GM12878 (cell line): ENCODE data around the gene KRT33A. TPM values are rescaled to one million over a fixed set of nuclear protein-coding genes. Genes with fewer than 3 reads are reported as not detected.

Experiments
- ATAC-seq: fragments of 200-7000 bp; cut with Tn5 transposase; 3 replicates; pipeline ENCODE4 v1.9.1; 2020; ENCODE audit warnings: mild to moderate bottlenecking, moderate library complexity
- BruUV-seq: library from RNA; stranded (reverse); fragments of 400-500 nt; replicated peaks from 2 replicates; lab custom pipeline; 2021; lab: Mats Ljungman, UMichigan
- CTCF ChIA-PET: fragments of 300-600 bp; sonication (Branson Sonifier 250); formaldehyde crosslinking; extraction: SDS; loops from one replicate; lab custom pipeline; 2021; ENCODE audit warnings: inconsistent platforms; lab: Yijun Ruan, JAX
- POLR2A ChIA-PET: fragments of 350-600 bp; formaldehyde crosslinking; extraction: SDS; loops from one replicate; lab custom pipeline; 2021; ENCODE audit warnings: inconsistent platforms; lab: Charles Lee
- RAD21 ChIA-PET: fragments of 300-600 bp; sonication (Branson Sonifier 250); formaldehyde crosslinking; loops from one replicate; lab custom pipeline; 2023; ENCODE audit warnings: antibody characterized with exemption; ENCODE audit not compliant: unreplicated experiment; lab: Charles Lee
- SMC1A ChIA-PET: fragments of 300-600 bp; sonication (Branson Sonifier 250); formaldehyde crosslinking; loops from one replicate; lab custom pipeline; 2023; ENCODE audit not compliant: unreplicated experiment, uncharacterized antibody; lab: Charles Lee
- DNase-seq: peaks from one replicate; pipeline ENCODE4 v3.0.0-alpha.2; 2011; ENCODE audit warnings: low read depth, low spot score
- FAIRE-seq: peaks from 3 replicates; lab custom pipeline; 2011; peaks lifted over from hg19 to GRCh38; lab: Jason Lieb, UNC
- H2AFZ ChIP-seq: 2 replicates; pipeline ENCODE4 v1.6.0; 2011; ENCODE audit warnings: low read depth, low read length, control low read depth; ENCODE audit not compliant: control insufficient read depth
- H3K27ac ChIP-seq: 2 replicates; pipeline ENCODE4 v1.5.1; 2011; ENCODE audit warnings: control low read depth; ENCODE audit not compliant: control insufficient read depth, insufficient read depth
- H3K27me3 ChIP-seq, 2 experiments: replicated peaks in 1 of 2; 2 replicates each; pipeline versions ENCODE4 v1.6.0 to v1.6.1; 2011; ENCODE audit warnings: low read length in 1 of 2; ENCODE audit not compliant: control insufficient read depth in 2 of 2, insufficient read depth in 2 of 2
- H3K36me3 ChIP-seq, 2 experiments: 2 replicates each; pipeline ENCODE4 v1.5.1; 2011; ENCODE audit warnings: low read length in 1 of 2; ENCODE audit not compliant: control insufficient read depth in 2 of 2, insufficient read depth in 2 of 2
- H3K4me1 ChIP-seq: 2 replicates; pipeline ENCODE4 v1.6.1; 2011; ENCODE audit warnings: mild to moderate bottlenecking, low read length, moderate library complexity, mixed read lengths; ENCODE audit not compliant: control insufficient read depth, insufficient read depth
- H3K4me2 ChIP-seq: 2 replicates; pipeline ENCODE4 v1.6.0; 2011; ENCODE audit warnings: control low read depth; ENCODE audit not compliant: control insufficient read depth, insufficient read depth
- H3K4me3 ChIP-seq: fragments of 200-600 bp; sonication (generic); 2 replicates; pipeline ENCODE4 v1.5.1; 2016
- H3K79me2 ChIP-seq: 2 replicates; pipeline ENCODE4 v1.6.0; 2011; ENCODE audit warnings: low read length; ENCODE audit not compliant: control insufficient read depth, insufficient read depth
- H3K9ac ChIP-seq: 2 replicates; pipeline ENCODE4 v1.8.0; 2011; ENCODE audit warnings: low read length, control low read depth, mixed read lengths; ENCODE audit not compliant: control insufficient read depth, insufficient read depth
- H3K9me3 ChIP-seq: replicated peaks from 3 replicates; pipeline ENCODE4 v1.5.1; 2011; ENCODE audit warnings: mild to moderate bottlenecking, low read length; ENCODE audit not compliant: control insufficient read depth, insufficient read depth
- H4K20me1 ChIP-seq: 2 replicates; pipeline ENCODE4 v1.6.0; 2011; ENCODE audit not compliant: control insufficient read depth, insufficient read depth
- ATF7 ChIP-seq: fragments of 450-650 bp; IDR thresholded peaks from 2 replicates; pipeline ENCODE4 v1.6.1; 2016; ENCODE audit warnings: low read depth, mild to moderate bottlenecking
- CHD2 ChIP-seq: IDR thresholded peaks from 2 replicates; pipeline ENCODE4 v1.6.1; 2011; ENCODE audit warnings: low read depth, low read length, improper control_type of control experiment, borderline replicate concordance
- KLF5 ChIP-seq: fragments of 450-650 bp; IDR thresholded peaks from 2 replicates; pipeline ENCODE4 v1.6.1; 2014; ENCODE audit warnings: mild to moderate bottlenecking; ENCODE audit not compliant: partially characterized antibody
- NFIC ChIP-seq: IDR thresholded peaks from 2 replicates; pipeline ENCODE4 v1.6.1; 2012; ENCODE audit warnings: low read depth, mild to moderate bottlenecking, inconsistent platforms, low read length, moderate library complexity
- RB1 ChIP-seq: fragments of 450-650 bp; formaldehyde crosslinking; IDR thresholded peaks from 2 replicates; pipeline ENCODE4 v1.6.1; 2017; ENCODE audit warnings: mild to moderate bottlenecking, borderline replicate concordance
- RUNX3 ChIP-seq: IDR thresholded peaks from 2 replicates; pipeline ENCODE4 v1.6.1; 2012; ENCODE audit warnings: low read length, inconsistent platforms
- SIX5 ChIP-seq: IDR thresholded peaks from 2 replicates; pipeline ENCODE4 v1.6.1; 2011; ENCODE audit warnings: mild to moderate bottlenecking, low read depth, low read length, moderate library complexity; ENCODE audit not compliant: severe bottlenecking
- SMAD1 ChIP-seq: fragments of 450-650 bp; IDR thresholded peaks from 2 replicates; pipeline ENCODE4 v1.6.1; 2018; ENCODE audit warnings: mild to moderate bottlenecking, low read depth; ENCODE audit not compliant: partially characterized antibody
- SMC3 ChIP-seq: IDR thresholded peaks from 2 replicates; pipeline ENCODE4 v1.6.1; 2011; ENCODE audit warnings: low read length, improper control_type of control experiment, borderline replicate concordance
- SUPT20H ChIP-seq: IDR thresholded peaks from 2 replicates; pipeline ENCODE4 v1.6.1; 2011; ENCODE audit warnings: low read depth, mild to moderate bottlenecking, low read length, moderate library complexity, borderline replicate concordance; ENCODE audit not compliant: control insufficient read depth
- TCF3 ChIP-seq: IDR thresholded peaks from 2 replicates; pipeline ENCODE4 v1.6.1; 2012; ENCODE audit warnings: low read depth, mild to moderate bottlenecking, low read length, borderline replicate concordance; ENCODE audit not compliant: insufficient read depth
- ZNF207 ChIP-seq: fragments of 450-650 bp; IDR thresholded peaks from 2 replicates; pipeline ENCODE4 v1.6.1; 2014; ENCODE audit warnings: antibody characterized with exemption, mild to moderate bottlenecking, borderline replicate concordance
- WGBS: methylation state at CpG from one replicate; pipeline ENCODE4 v1.1.6; 2016; ENCODE audit warnings: low lambda C conversion rate; ENCODE audit not compliant: insufficient replicate concordance, insufficient coverage; ENCODE audit errors: missing lambda C conversion rate; 5-methylcytosine and 5-hydroxymethylcytosine counted together
- in situ Hi-C: fragments of 300-500 bp; cut with MboI; formaldehyde crosslinking; loops from 9 replicates; pipeline ENCODE4 v1.14.3; 2018; ENCODE audit warnings: mixed read lengths
- intact Hi-C: fragments of 100-400 bp; cut with micrococcal nuclease; formaldehyde crosslinking; loops from one replicate; pipeline ENCODE4 v1.14.2; 2022; ENCODE audit not compliant: unreplicated experiment
- polyA plus RNA-seq, 11 experiments: library from polyadenylated mRNA; depleted of rRNA in 4 of 11; unstranded in 6 of 11; stranded (reverse) in 5 of 11; fragments of >200 nt; fragmentation: Nextera tagmentation in 4 of 11; fragmentation: Illumina TruSeq in 1 of 11; extraction: Ambion mirVana in 4 of 11; extraction: Trizol in 1 of 11; gene quantifications; 1 replicate in 1 of 11; 2 replicates in 10 of 11; pipeline versions ENCODE4 v1.2.1 to v1.2.3, GENCODE V29; 2011 to 2016; ENCODE audit warnings: inconsistent platforms in 2 of 11, missing spikeins in 2 of 11, low read depth in 1 of 11
- total RNA-seq, 4 experiments: library from RNA; depleted of rRNA in 3 of 4; stranded (reverse); fragments of >200 nt in 3 of 4; fragmentation: Illumina TruSeq in 1 of 4; extraction: Trizol in 1 of 4; gene quantifications; 2 replicates each; pipeline versions ENCODE4 v1.2.1 to v1.2.3, GENCODE V29; 2013 to 2021

Gene KRT33A
- total and polyA plus RNA-seq, 10 of the 15 experiments (the other 5 are each of a cell fraction or from before 2014, with no cell fraction given) = not detected

GRCh38 chr17:41301916-41302901, 48.4 kb downstream of the KRT33A start, which contains the start of gene KRTAP29-1:
KRTAP29-1 (minus strand) TSS chr17:41302851; CDS start chr17:41302851, 0 bp downstream.
- H3K4me3 ChIP-seq = no peak within 1 kb of the TSS
- DNase-seq (no peak), ATAC-seq (no peak)
- no TSS peak for BruUV-seq
- POLR2A ChIA-PET = no interaction called here
- peaks cover 0 to 2% of the 10 kb centered on the region in 2 experiments; a peak in 1 of 4 replicates for H3K27me3 ChIP-seq
- CTCF ChIA-PET = no interaction called here
- H3K4me1 ChIP-seq = no peaks in the 10 kb centered on the region
- in situ Hi-C loops = no loop called here
- SMC1A ChIA-PET = no interaction called here
- no peaks in the 10 kb centered on the region for H4K20me1 ChIP-seq
- no peak within 1 kb of the TSS for H3K4me2 ChIP-seq
- no peak for TF ChIP-seq NFIC
- no peak for TF ChIP-seq SUPT20H
- TF ChIP-seq, all 136 proteins: peak for 0
- Histone ChIP-seq H3K36me3 (no peaks in the 10 kb centered on the region), H3K9ac (no peak within 1 kb of the TSS), H3K79me2 (no peaks in the 10 kb centered on the region), H2AFZ (no peak within 1 kb of the TSS), H3K27ac (no peak within 1 kb of the TSS), H3K9me3 (no peaks in the 10 kb centered on the region; the same call in 2 of the 3 replicates)
- intact Hi-C loops = no loop called here
- RAD21 ChIA-PET = no interaction called here
- no peak for FAIRE-seq
- WGBS = 12% methylated on average over 11 of the region's 11 CpGs

GRCh38 chr17:41301204-41301790, 49.3 kb downstream of the KRT33A start:
- Histone ChIP-seq H3K36me3 (no peaks in the 10 kb centered on the region), H3K79me2 (no peaks in the 10 kb centered on the region), H3K4me3 (no peak overlapping the region), H3K4me2 (no peak overlapping the region), H4K20me1 (no peaks in the 10 kb centered on the region), H3K9ac (no peak overlapping the region), H2AFZ (no peak overlapping the region), H3K27me3 (peaks cover 0 to 2% of the 10 kb centered on the region in 2 experiments; a peak in 1 of 4 replicates), H3K9me3 (no peaks in the 10 kb centered on the region; the same call in 2 of the 3 replicates), H3K27ac (no peak overlapping the region)
- DNase-seq (no peak), ATAC-seq (no peak)
- ChIA-PET POLR2A (no interaction called here), CTCF (interaction anchor here (1.0 kb wide), 1 partner anchor 21 kb away, joined by 3 read pairs; no protein-coding TSS in a partner anchor), RAD21 (no interaction called here), SMC1A (no interaction called here)
- BruUV-seq = no TSS peak
- in situ Hi-C loops (no loop called here), intact Hi-C loops (no loop called here)
- whole genome bisulfite sequencing = 0% methylated on average over 5 of the region's 5 CpGs
- TF ChIP-seq SMAD1 (no peak), ATF7 (no peak), ZNF207 (no peak), CHD2 (no peak), TCF3 (no peak), RB1 (no peak), KLF5 (no peak), SMC3 (no peak), RUNX3 (no peak), SIX5 (no peak)
- TF ChIP-seq, all 136 proteins: peak for 0
- no peak for FAIRE-seq
- no peaks in the 10 kb centered on the region for H3K4me1 ChIP-seq
